ENCODE data around the gene SLX4IP.
A peak's percentile ranks its signal among the peaks of the same experiment; 100 is the strongest.
"Not testable (repeated sequence)": the region's sequence is repeated elsewhere in the genome, so short reads cannot be mapped to it uniquely, and the experiment has no call there.

The SLX4IP gene

DNA sequence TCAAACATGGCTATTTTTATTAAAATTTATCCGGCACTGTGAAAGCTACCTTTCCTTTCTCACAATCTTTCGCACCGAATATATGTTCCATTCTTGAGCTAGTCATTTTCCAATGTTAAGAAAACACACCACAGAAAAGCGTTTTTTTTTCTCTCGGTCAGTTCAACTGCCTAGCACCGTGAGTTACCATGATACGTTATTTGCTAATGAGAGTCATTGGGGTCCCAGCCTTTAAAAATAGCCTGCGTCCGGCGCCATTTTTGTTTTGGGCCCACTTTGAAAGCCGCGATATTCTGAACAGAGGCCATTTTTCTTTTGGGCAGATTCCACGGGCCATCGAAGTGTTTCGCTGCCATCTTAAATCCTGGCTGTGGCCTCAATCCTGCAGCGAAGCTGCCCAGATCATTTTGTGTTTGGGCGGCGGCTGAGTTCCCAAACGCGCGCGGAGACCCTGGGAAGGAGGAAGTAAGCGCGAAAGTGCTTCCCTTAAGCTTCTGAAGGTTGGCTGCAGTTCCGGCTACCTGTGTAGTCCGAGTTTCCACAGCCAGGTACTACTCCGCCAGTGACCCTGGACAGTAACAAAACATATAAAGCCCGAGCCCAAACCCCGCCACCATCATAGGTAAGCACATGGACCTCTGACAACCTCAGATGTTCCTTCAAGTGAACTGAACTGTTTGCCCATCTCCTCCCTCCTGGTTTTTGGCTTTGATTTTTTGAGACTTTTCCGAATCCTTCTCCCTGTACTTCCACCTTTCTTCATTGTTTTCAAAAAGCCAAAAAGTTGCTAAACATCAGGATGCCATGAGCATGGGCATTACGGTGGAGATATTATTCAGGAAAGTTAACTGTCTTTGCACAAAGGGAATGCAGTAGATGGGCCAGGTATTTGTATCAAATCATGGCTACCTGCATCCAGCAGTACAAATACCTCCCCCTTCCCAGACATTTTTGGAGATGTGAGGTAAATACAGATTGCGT is at the start of gene SLX4IP:
Gene SLX4IP, plus strand, starts transcription at position 474 of the 981 bp plus-strand sequence. CDS start 22,900 bp downstream, outside the sequence.
- peak; percentile 85 for DNase-seq

DNA sequence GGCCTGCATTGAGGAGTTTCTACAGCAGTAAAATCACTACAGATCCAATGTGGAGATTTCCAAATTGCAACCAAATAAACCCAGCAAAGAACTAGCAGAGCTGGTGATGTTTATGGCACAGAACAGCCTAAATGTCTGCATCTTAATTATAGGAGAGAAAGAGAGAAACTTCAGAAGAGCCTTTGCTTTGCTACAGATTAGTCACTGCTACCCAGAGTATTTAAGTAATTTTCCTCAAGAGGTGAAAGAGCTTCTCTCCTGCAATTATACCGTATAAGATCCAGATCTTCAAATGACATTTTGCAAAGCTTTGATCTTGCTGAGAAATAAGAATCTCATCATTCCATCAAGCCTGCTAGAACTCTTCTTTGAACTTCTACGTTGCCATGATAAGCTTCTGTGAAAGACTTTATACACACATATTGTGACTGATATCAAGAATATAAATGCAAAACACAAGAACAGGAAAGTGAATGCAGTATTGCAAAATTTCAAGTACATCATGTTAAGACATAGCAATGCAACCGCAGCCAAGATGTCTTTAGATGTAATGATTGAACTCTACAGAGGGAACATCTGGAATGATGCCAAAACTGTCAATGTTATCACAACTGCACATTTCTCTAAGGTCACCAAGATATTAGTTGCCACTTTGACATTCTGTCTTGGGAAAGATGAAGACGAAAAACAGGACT is 49.1 kb upstream of the SLX4IP start:
- no peak for DNase-seq

DNA sequence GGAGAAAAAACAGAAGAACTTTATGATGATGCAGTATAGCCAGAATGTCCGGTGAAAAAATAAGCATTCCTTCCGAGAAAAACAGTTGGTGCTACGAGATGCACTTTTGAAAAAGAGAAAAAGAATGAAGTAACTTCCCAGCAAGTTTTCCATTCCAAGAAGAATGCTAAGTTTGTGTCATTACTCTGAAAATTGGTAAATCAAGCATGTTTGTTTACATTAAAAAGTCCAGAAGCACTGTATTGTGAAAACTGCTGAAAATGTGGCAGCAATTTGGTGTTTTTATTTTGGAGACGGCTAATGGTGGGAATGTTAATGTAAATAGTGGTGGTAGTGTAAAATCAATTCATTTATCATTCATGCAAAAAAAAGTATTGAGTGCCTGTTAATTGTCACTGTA is 47.4 kb upstream of the SLX4IP start:
- no peak for DNase-seq

DNA sequence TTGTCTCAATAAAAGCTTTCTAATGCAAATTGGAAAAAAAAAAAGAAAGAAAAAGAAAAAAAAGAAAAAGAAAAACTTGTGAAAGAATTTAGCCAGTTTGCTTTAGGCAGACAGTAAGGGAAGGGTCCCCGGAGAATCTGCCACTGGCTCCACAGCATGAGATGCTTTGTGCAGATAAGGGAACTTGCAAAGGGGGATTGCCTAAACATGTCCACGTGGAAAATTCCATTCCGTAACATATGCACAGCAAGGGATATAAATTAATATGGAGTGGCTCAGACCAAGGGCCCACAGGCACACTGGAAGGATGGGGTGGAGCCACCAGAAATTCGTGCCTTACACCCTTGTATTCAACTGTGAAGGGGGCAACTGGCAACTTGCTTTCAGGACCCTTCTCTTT is 46.5 kb upstream of the SLX4IP start:
- DNase-seq, result no peak

DNA sequence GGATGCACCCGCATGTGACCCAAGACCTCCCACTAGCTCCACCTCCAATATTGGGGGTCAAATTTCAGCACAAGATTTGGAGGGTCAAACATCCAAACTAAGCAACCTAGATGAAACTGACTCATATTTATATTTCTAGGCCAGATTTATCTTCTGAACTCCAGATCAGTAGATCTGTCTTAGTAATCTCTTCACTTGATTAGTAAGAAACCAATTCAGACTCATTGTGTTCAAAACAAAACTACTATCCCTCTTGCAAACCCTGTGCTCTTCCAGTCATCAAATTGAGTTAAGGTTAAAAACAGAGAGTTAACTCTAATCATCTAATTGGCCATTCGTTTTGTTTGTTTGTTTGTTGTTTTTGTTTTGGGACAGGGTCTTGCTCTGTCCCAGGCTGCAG is 44.4 kb upstream of the SLX4IP start:
- no peak for DNase-seq

DNA sequence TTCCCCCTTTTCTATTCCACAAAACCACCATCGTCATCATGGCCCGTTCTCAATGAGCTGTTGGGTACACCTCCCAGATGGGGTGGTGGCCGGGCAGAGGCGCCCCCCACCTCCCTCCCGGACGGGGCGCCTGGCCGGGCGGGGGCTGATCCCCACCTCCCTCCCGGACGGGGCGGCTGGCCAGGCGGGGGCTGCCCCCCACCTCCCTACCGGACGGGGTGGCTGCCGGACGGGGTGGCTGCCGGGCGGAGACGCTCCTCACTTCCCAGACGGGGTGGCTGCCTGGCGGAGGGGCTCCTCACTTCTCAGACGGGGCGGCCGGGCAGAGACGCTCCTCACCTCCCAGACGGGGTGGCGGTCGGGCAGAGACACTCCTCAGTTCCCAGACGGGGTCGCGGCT is 40.4 kb upstream of the SLX4IP start:
- not testable (repeated sequence) for DNase-seq

DNA sequence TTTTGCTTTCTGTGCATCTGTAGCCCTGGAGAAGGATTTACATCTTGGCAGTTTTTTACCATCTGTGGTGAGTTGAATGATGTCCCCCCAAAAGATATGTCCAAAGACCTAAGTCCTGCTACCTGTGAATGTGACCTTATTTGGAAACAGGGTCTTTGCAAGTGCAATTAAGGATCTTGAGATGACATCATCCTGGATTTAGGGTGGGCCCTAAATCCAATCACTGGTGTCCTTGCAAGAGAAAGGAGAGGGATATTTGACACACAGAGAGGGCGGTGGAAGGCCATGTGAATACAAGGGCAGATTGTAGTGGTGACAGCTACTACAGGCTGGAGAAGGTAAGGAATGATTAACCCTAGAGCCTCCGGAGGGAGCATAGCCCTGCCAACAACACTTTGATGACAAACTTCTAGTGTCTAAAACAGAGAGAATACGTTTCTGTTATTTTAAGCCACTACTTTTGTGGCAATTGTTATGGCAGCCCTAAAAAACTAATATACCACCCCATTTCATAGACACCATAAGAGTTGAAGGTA is 36.2 kb upstream of the SLX4IP start:
- no peak for DNase-seq

DNA sequence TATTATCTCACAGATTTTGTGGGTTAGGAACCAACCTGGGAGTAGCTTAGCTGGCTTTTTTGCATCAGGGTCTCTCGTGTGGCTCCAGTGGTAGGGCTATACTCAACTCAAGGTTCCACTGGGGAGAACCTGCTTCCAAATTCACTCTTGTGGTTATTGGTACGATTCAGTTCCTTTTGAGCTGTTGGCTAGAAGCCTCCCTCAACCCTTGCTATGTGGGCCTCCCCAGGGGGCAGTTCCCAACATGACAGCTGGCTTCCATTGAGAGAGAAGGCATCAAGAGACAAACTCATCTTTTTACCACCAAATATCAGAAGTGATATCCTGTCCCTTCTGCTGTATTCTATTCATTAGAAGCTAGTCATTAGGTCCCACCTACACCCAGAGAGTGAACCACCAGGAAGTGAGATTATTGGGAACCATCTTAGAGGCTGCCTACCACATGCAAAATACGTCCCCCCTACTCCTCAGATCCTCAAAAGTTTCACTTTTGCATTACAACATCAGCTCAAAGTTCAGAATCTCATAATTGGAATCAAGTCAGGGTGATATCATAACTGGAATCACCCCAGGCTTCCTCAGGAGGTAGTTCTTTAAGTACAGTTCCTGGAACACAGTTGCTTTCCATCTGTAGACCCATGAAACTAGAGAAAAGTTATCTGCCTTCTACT is 32.0 kb upstream of the SLX4IP start:
- DNase-seq, result no peak

DNA sequence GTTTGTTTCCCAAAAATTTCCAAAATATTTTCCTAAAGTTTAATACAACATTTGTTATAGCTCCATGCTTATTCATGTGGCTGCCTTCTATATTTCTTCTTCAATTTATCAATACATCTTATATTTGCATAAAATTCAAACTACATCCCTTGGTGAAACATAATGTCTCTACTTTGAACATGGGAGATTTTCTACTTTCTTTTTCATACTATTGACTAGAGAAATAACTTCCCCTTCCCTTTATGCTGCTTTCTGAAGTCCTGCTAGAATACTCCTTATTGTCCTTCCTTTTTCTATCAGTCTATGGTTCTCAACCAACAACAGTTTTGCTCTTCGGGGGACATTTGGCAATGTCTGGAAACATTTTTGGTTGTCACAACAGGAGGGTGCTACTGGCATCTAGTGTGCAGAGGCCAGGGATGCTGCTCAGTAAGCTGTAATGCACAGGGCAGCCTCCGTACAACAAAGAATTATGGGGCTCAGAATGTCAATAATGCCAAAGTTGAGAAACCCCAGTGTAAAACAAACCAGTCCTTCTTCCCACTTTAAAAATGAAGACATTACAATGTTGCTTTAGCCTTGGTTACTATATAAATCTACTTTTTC is 31.0 kb upstream of the SLX4IP start:
- DNase-seq, result no peak

DNA sequence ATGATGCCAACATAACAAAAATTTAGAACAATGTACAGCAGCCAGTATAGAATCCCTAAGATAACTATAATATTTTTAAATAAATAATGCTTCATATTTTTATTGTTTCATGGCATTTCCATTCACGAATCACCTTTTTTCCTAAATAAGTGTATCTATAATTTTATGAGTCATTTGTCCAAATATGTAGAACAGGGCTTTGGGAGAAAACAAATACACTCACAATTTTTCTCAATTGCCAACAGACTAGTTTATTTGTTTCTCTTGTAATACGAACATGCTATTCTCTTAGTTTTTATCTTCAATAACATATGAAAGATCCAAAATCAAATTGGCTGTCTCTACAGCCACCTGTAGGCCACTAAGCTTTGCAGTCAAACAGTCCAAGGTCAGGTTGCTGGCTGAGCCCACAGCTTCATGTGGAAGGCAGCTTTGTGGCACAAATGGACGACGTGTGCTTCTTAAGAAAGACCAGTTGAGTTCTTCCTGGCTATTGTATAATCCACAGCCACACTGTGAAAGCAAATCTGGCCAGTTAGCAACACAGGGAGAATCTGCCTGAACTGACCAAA is 30.1 kb upstream of the SLX4IP start:
- no peak for DNase-seq

DNA sequence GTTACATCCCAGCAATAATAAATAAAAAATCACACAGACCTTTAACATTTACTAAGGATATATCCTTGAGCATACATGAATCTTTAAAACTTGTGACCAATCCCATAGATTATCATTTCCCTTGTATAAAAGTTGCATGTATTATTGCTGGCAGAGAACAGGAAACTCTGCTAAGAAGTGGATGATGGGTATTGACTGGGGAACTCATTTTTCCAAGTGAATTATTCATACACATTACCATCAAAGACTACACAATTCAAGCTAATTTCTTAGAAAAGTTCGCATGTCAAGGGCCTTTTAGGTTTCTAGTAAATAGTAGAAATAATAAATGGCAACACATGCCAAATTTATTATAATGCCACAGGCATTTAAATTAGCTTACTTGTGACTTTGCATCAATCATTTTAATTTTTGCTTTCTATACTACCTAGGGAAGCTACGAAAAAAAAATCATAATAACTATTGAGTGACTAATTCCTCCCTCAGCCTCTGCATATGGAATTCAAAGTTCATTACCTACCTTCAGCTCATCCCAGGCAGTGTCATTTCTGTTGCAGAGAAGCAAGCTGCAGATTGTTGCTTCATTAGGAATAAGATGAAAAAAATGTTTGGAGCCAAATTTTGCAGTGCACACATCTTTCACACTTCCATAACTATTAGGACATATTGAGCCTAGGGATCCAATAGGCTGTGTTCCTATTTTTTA is 26.8 kb upstream of the SLX4IP start:
- no peak for DNase-seq

DNA sequence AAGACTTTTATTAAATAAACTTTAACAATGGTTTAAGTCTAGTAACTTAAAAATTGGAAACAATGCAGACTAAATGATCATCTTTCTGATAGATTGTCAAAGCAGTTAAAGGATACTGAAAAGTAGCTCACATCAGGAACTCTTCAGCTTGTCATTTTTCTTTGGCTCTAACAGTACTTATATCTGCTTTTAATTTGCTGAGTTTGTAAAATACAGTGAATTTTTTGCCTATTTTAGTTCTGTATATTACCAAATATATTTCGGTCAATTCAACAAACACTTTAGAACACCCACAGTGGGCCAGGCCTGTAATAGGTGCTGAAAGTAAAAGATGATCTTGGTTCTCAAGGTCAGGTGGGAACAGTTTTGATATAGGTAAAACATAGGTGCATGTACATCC is 23.4 kb upstream of the SLX4IP start:
- no peak for DNase-seq

DNA sequence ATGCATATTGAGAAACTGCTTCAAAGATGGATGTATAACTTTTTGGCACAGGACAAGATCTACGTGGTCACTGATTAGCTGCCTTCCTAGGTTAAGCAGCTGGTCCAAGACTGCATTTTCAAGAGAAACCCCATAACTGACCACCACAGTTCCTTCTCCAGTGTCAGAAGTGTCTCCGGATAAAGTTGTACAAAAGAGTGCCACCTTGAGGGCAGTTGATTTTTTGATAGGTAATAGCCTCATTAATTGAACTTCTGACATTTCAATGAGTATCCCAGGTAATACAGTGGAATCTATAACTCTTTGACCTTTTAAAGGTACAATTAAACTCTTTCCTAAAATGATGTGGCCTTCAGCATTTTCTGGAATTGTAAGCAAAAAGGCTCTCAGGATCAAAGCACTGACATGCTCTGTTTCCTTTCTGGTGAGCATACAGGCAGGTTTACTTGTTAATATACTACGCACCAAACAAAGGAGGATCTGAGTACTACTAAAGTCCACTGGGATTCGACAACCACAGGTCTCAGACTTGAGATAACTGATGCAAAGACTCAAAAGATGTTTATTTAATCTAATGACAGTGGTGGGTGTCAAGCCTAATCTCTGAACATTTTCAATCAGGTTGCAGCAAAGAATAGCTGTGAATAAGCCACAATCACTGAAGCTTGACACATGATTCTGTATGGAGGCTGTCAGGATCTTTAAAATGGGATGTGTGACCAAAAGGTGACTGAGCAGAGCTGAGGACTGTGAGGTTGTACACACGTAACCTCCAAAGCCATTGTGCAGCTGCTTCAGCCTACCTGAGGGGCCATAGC is 22.3 kb upstream of the SLX4IP start:
- DNase-seq, result no peak

DNA sequence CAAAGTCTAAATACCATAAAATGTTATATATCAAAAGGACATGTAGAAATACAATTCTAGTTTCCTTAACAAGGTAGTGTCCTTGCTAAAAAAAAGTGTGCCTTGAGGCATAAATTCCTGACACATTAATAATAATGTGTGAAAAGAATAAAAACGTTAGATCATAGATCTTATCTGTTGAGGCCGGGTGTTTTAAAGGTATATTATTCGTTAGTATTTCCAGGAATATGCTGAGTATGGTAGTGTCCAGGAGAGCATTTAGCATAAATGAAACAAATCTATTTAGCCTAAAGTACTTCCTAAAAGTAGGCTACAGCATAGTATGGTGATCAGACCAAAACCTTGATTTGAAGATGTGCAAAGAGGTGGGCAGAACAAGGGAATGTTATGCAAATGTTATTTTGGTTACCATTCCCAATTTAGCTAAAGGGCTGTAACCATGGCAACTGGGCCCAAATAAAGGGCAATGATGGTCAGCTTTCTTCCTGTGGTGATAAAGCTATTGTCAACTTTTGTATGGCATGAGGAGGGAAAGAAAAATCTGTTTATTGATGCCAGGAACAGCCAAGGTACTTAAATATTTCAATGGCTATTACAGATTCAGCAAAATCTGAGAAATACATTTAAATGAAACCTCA is 20.0 kb upstream of the SLX4IP start:
- no peak for DNase-seq

DNA sequence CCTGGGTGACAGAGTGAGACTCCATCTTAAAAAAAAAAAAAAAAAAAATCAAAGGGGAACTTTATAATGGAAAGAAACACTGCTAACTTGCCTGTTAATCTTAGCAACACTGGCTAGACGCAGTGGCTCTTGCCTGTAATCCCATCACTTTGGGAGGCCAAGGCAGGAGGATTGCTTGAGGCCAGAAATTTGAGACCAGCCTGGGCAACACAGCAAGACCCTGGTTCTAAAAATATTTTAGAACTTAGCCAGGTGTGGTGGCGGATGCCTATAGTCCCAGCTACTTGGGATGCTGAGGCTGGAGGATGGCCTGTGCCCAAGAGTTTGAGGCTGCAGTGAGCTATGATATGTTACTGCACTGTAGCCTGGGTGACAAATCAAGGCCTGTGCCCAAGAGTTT is 17.9 kb upstream of the SLX4IP start:
- DNase-seq, result not testable (repeated sequence)

DNA sequence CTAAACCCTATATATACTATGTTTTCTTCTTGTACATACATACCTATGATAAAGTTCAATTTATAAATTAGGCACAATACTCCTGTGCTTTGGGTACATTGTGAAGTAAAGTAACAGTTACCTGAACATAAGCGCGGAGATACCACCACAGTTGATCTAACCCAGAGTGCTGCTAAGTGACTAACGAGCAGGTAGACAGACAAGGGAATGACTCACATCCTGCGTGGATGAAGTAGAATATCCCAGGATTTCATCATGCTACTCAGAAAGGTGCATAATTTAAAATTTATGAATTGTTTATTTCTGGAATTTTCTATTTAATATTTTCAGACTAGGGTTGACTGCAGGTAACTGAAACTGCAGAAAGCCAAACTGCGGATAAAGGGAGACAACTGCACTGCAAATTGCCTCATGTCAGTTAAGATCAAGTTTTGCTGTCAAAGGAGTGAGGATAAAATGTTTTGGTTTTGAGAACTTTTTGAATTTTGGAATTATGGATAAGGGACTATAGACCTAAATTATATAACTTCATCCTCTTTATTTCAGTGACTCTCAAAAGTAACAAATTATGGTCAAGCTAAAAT is 15.5 kb upstream of the SLX4IP start:
- DNase-seq, result no peak

DNA sequence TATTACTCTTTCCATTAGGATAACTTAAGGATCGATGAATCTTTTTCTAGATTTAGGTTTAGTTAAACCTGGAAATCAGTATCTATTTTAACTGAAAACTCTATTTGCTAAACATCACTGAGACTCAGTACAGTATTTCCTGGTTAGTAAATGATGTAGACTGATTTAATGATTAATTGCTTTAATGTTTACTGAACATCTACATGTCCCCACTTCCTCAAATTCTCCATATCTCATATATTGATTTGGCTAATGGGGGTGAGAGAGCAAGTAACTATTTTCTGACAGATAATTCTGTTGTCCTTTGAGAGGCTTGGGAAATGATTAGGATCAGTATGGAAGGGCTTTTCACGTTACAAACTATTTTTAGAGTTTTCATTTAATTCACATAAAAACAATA is 11.4 kb upstream of the SLX4IP start:
- DNase-seq, result no peak

DNA sequence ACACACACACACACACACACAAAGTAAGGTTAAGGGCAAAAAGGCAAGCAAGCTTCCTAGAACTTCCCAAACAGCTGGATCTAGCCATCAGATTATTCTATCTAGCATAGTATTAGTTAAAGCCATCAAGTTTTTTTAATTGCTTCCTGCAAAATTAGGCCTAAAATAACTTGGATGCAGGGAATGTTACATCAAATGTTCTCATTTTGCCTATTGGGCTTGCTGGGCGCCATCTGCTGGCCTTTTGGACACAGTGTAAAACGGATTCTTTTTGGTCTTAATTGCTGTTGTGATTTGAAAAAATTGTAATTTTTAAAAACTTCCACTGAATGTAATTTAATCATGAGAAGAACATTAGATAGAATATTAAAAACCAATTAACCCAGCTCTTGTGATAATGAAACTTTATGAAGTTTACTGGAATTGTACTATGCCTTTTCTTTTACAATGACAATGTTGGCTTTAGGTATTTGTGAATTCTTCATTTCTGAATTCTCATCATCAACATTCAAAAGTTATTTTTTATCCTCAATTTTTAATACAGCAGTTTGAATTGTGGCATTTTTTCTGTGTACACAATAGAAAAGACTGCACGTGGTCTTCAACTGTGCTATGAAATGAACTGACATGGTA is 7.9 kb upstream of the SLX4IP start:
- DNase-seq, result peak; percentile 66

DNA sequence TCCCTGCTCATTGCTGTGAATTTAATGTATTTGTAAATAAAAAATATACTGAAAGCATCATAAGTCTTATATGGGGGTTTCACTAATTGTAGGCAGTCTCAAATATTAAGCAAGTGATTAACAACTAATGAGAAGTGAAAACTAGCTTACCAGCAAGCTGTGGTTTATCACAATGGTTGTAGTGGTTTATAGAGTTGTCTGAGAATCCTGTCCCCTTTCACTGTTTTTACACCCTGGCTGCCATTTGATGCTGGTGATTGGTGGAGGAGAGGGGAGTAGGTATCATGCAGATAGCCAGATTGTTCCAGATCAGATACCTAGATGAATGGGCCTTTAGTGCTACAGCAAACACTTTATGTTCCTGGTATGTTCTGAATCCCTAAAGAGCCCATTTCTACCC is 7.1 kb upstream of the SLX4IP start:
- DNase-seq, result no peak

All from amniotic stem cell (primary cell).